ENCODE results near the gene SFXN1.

- TF ChIP-seq EZH2 (IDR thresholded peaks at IDR 0.05; ENCODE audit: insufficient read depth, poor library complexity, severe bottlenecking), result no peak
- TF ChIP-seq EZH2phosphoT487 (IDR thresholded peaks at IDR 0.05; ENCODE audit: insufficient read depth, low read depth), result no peak
Observed at GRCh38 chr5:175479125-175479881, 943 bp downstream of the SFXN1 start.
